ENCODE data around the gene NADK. TPM values are rescaled to one million over a fixed set of nuclear protein-coding genes. Genes with fewer than 3 reads are reported as not detected.
"Not testable (repeated sequence)": the region's sequence is repeated elsewhere in the genome, so short reads cannot be mapped to it uniquely, and the experiment has no call there.

The NADK gene
- total and polyA plus RNA-seq, 2 donors: 28.0 to 57.9 TPM

GRCh38 chr1:1737675-1738590, 40.3 kb downstream of the NADK start:
- DNase-seq (ENCODE audit: extremely low spot score); H3K4me3 ChIP-seq (ENCODE audit: low read depth, low read length); H3K36me3 ChIP-seq (ENCODE audit: insufficient read depth); H3K4me1 ChIP-seq (ENCODE audit: insufficient read depth); H3K27ac ChIP-seq (ENCODE audit: low read depth): not testable (repeated sequence)
- 92% methylated on average over 20 of the region's 44 CpGs for WGBS

- Histone ChIP-seq H3K27ac (ENCODE audit: low read depth) (no peak overlapping the region), H3K4me1 (ENCODE audit: insufficient read depth) (no peaks in the 10 kb centered on the region), H3K36me3 (ENCODE audit: insufficient read depth) (peaks cover 2% of the 10 kb centered on the region), H3K4me3 (ENCODE audit: low read depth, low read length) (no peak overlapping the region)
- no peak for DNase-seq (ENCODE audit: extremely low spot score)
- 91% methylated on average over 17 of the region's 17 CpGs for WGBS
These were observed 45.9 kb downstream of the NADK start for GRCh38 chr1:1732381-1732780.

GRCh38 chr1:1730870-1731269, 47.4 kb downstream of the NADK start:
- WGBS: 92% methylated on average over 17 of the region's 17 CpGs
- Histone ChIP-seq H3K36me3 (ENCODE audit: insufficient read depth) (peaks cover 2% of the 10 kb centered on the region), H3K4me1 (ENCODE audit: insufficient read depth) (no peaks in the 10 kb centered on the region), H3K4me3 (ENCODE audit: low read depth, low read length) (no peak overlapping the region), H3K27ac (ENCODE audit: low read depth) (no peak overlapping the region)
- no peak for DNase-seq (ENCODE audit: extremely low spot score)

- not testable (repeated sequence) for H3K36me3 ChIP-seq (ENCODE audit: insufficient read depth); H3K27ac ChIP-seq (ENCODE audit: low read depth); H3K4me1 ChIP-seq (ENCODE audit: insufficient read depth); DNase-seq (ENCODE audit: extremely low spot score); H3K4me3 ChIP-seq (ENCODE audit: low read depth, low read length)
- WGBS: no CpG with 5 or more reads among the region's 13 CpGs
These were observed 48.0 kb downstream of the NADK start for GRCh38 chr1:1730230-1730629.

DNA sequence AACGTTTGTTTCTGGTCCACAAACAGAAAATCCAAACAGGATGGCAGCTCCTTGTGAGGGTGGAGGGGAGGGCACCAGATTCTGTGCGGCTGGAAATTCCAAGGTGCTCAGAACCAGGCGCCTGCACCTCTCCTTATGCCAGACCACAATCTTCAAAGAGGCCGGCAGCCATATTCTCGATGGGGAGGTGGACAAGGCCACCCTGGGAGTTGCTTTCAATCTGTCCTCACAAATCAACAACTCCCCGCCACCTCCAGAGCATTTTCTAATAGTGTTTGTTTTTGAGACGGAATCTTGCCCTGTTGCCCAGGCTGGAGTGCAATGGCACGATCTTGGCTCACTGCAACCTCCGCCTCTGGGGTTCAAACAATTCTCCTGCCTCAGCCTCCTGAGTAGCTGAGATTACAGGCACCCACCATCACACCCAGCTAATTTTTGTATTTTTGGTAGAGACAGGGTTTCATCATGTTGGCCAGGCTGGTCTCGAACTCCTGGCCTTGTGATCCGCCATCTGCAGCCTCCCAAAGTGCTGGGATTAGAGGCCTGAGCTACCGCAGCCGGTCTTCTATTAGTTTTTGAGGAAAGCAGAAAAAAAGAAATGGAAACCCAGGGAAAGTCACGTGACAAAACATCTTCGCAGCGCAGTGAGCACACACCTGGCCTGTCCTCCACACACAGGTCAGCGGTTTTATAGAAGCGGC, 49.0 kb downstream of the NADK start:
- 92% methylated on average over 12 of the region's 18 CpGs for WGBS
- H3K27ac ChIP-seq (ENCODE audit: low read depth): not testable (repeated sequence)

GRCh38 chr1:1728308-1729005, 49.8 kb downstream of the NADK start:
- not testable (repeated sequence) for H3K4me3 ChIP-seq (ENCODE audit: low read depth, low read length); H3K36me3 ChIP-seq (ENCODE audit: insufficient read depth); H3K27ac ChIP-seq (ENCODE audit: low read depth); DNase-seq (ENCODE audit: extremely low spot score); H3K4me1 ChIP-seq (ENCODE audit: insufficient read depth)
- 66% methylated on average over 12 of the region's 14 CpGs for WGBS

More for the DNA sequence above, 49.0 kb downstream of the NADK start:
- not testable (repeated sequence) for H3K36me3 ChIP-seq (ENCODE audit: insufficient read depth); DNase-seq (ENCODE audit: extremely low spot score); H3K4me3 ChIP-seq (ENCODE audit: low read depth, low read length); H3K4me1 ChIP-seq (ENCODE audit: insufficient read depth)

DNA sequence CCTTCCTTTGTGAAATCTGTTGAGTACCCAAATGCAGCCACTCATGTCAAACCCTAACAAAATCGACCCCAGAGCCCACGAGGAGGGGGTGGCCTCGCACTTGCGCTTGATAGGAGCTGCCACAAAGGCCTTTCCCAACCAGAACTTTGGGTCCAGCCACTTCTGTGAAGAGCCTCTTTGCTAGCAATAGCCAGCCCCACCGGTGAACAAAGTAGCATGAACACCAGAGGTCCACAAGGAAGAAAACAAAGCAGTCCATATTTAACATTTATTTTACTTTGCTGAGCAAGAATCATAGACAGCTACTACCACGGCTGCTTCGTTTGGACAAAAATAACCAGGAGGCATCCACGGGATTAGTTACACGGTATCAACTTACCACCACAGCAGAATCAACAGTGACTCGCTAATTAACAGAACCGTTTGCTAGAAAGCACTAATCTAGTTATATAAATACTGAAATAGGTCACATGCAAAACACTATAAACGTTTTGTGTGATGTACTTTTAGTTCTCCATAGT, 51.1 kb downstream of the NADK start:
- H3K4me1 ChIP-seq (ENCODE audit: insufficient read depth); DNase-seq (ENCODE audit: extremely low spot score); H3K27ac ChIP-seq (ENCODE audit: low read depth); H3K4me3 ChIP-seq (ENCODE audit: low read depth, low read length); H3K36me3 ChIP-seq (ENCODE audit: insufficient read depth): not testable (repeated sequence)
- 87% methylated on average over 11 of the region's 12 CpGs for WGBS

GRCh38 chr1:1726088-1726487, 52.2 kb downstream of the NADK start:
- not testable (repeated sequence) for H3K4me3 ChIP-seq (ENCODE audit: low read depth, low read length); H3K36me3 ChIP-seq (ENCODE audit: insufficient read depth); H3K27ac ChIP-seq (ENCODE audit: low read depth); DNase-seq (ENCODE audit: extremely low spot score); H3K4me1 ChIP-seq (ENCODE audit: insufficient read depth)
- WGBS: 95% methylated on average over 17 of the region's 17 CpGs

- not testable (repeated sequence) for H3K36me3 ChIP-seq (ENCODE audit: insufficient read depth); H3K4me1 ChIP-seq (ENCODE audit: insufficient read depth)
- Histone ChIP-seq H3K27ac (ENCODE audit: low read depth) (peak within 1 kb of the TSS; percentile 89), H3K4me3 (ENCODE audit: low read depth, low read length) (peak within 1 kb of the TSS; percentile 58)
- under 1% methylated on average over 51 of the region's 78 CpGs for WGBS
- peak; percentile 96 for DNase-seq (ENCODE audit: extremely low spot score)
These were observed 54.0 kb downstream of the NADK start, which contains the start of gene CDK11A for GRCh38 chr1:1724035-1724864. CDK11A (minus strand) TSS chr1:1724357; CDS start chr1:1722818, 1,539 bp downstream.

GRCh38 chr1:1721201-1721600, 57.1 kb downstream of the NADK start:
- no peak for DNase-seq (ENCODE audit: extremely low spot score)
- H3K4me3 ChIP-seq (ENCODE audit: low read depth, low read length): no peak overlapping the region
- no peaks in the 10 kb centered on the region for H3K36me3 ChIP-seq (ENCODE audit: insufficient read depth)
- no peaks in the 10 kb centered on the region for H3K4me1 ChIP-seq (ENCODE audit: insufficient read depth)
- WGBS: 81% methylated on average over 7 of the region's 7 CpGs
- H3K27ac ChIP-seq (ENCODE audit: low read depth): no peak overlapping the region

DNA sequence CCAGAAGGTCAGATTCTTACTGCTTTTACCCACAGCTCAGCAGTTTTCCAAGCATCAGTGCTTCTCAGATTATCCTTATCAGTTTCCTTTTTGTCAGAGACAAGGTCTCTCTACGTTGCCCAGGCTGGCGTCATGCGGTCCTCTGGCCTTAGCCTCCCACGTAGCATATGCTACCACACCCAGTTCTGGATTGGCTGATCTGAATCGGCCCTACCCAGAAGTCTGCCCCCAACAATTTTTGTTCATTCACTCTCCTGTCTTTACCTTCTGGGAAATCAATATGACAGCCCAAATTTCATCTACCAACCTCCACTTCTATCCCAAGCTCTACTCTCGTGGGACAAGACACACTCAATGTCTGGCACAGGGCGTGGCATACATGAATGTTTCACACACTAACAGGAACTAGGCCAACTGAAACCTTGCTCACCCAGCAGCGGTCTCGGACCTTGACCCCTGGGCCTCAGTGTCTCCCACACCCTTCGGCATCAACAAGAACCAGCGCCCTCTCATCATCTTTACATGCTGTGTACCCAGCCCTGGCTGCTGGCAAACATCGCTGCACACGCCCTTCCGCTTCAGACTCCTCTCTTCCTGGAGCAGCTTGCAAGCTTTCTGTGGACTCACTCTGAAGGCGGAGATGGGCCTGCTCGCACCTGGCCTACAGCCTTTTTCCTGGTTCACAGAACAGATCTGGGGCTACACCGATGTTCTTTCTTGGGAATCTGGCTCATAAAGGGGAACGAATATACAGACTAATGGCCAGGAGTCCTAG, 63.0 kb downstream of the NADK start:
- not testable (repeated sequence) for H3K4me3 ChIP-seq (ENCODE audit: low read depth, low read length); DNase-seq (ENCODE audit: extremely low spot score)

DNA sequence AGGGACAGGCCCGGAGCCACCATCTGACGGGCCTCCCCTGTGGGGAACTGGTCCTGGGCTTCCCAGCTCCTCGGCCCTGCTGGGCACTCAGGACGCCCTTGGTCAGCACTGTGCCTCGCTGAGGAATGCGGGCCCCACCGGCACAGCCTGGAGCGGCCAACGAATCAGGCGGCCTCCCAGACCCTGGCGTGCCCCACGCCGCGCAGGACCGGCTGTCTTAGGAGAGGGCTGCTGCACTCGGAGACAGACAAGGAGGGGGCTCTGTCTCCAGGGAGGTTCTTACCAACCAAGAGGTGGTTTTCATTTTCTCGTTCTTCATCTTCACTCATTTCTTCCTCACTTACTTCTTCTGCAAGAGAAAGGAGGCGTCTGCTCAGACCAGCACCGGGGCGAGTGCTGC, 70.4 kb downstream of the NADK start:
- WGBS: 100% methylated on average over 6 of the region's 20 CpGs
- H3K4me3 ChIP-seq (ENCODE audit: low read depth, low read length); H3K27ac ChIP-seq (ENCODE audit: low read depth); H3K4me1 ChIP-seq (ENCODE audit: insufficient read depth); DNase-seq (ENCODE audit: extremely low spot score); H3K36me3 ChIP-seq (ENCODE audit: insufficient read depth): not testable (repeated sequence)

More for the DNA sequence above, 63.0 kb downstream of the NADK start:
- WGBS: 88% methylated on average over 11 of the region's 18 CpGs
- H3K4me1 ChIP-seq (ENCODE audit: insufficient read depth); H3K36me3 ChIP-seq (ENCODE audit: insufficient read depth); H3K27ac ChIP-seq (ENCODE audit: low read depth): not testable (repeated sequence)
